ENCODE results near the gene FAM89A.

FAM89A gene

DNA sequence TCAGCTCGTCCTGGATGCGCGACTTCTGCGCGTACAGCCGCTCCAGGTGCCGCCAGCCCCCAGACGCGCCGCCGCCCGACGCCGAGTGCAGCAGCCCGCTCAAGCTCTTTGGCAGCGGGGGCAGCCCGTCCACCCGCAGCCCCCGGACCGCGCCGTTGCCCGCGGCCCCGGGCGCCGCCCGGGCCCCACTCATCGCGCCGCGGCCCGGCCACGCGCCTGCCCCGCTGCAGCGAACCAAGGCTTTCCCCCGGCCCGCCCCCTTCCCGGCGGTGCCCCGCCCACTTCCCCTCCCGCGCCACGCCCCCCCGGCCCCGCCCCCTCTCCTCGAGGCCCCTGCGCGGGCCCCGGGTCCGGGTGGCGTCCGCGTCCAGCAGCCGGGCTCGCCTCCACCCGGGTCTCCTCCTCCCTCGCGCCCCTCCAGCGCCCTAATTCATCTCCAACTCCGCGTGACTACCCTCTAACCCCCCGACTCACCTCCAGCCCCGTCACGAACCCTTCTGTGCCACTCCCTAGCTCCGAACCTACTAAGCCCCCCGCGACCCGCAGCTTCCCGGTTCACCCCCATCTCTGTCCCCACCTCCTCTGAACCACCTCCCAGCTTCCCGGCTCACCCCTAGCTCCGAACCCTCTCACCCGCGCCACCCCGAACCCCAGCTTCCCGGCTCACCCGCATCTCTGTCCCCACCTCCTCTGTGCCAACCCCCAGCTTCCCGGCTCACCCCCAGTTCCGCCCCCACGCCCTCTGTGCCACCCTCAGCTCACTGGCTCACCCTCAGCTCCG is at the start of gene FAM89A:
Gene FAM89A (minus strand): TSS at position 236 of the 781 bp plus-strand sequence. CDS start 43 bp downstream, at position 193.
- peak; percentile 77 for ATAC-seq
- DNase-seq = peak; percentile 82

DNA sequence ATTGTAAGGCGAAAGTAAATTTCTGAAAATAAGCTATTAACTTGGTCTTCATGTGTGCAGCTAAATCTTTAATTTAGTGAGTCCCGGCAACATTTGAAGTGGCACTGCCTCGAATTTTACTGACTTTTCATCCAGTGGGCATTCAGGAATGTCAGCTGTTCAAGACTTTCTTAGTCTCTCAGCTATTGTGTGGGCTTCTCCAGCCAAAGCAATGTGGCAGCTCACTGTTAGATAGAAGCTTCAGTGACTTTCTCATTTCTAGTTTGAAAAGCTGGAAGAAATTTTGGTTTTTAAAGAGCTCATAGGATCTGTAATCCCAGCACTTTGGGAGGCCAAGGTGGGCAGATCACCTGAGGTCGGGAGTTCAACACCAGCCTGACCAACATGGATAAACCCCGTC is 44.3 kb upstream of the FAM89A start:
- ATAC-seq = no peak
- DNase-seq = no peak

DNA sequence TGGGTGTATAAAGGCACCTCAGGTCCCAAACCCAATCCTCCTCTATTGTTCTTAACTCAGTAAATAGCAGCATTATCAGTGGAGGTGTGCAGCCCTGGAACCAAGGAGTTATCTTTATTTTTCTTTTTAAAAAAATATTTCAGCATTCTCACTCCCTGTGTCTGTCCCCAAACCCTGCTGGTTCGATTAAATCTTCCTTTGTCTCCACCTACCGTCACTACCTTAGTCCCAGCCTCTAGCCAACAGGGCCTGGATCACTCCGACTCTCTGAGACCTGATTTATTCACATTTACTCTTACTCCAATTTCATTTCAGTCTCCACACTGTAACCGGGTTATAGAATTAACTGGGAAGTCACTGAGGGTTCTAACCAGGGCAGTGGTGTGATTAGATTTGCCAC is 39.1 kb upstream of the FAM89A start:
- no peak for ATAC-seq
- DNase-seq = no peak

DNA sequence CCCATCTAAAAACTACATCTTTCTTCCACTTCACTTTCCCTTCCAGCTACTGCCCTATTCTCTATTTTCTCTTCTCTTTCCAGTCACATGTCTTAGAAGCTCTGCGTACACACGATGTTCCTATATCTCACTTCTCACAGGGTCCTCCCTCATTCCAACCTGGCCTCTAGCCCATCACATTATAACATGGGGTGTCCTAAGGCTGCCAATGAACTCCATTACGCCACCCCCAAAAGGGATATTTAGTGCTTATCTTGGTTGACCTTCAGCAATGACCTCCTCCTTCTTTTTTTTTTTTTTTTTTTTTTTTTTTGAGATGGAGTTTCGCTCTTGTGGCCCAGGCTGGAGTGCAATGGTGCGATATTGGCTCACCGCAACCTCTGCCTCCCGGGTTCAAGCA is 38.2 kb upstream of the FAM89A start:
- DNase-seq = no peak
- no peak for ATAC-seq

DNA sequence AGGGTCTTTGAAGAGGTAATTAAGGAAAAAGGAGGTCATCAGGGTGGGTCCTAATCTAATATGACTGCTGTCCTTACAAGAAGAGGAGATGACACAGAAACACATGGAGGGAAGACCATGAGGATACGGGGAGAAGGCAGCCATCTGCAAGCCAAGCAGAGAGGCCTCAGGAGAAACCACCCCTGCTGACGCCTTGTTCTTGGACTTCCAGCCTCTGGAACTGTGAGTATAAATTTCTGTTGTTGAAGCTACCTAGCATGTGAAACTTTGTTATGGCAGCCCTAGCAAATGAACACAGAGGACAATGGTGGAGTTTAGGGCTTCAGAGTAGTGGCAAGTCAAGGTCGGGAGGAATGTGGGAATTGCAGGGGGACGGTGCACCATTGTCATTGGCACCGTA is 36.7 kb upstream of the FAM89A start:
- no peak for ATAC-seq
- no peak for DNase-seq

DNA sequence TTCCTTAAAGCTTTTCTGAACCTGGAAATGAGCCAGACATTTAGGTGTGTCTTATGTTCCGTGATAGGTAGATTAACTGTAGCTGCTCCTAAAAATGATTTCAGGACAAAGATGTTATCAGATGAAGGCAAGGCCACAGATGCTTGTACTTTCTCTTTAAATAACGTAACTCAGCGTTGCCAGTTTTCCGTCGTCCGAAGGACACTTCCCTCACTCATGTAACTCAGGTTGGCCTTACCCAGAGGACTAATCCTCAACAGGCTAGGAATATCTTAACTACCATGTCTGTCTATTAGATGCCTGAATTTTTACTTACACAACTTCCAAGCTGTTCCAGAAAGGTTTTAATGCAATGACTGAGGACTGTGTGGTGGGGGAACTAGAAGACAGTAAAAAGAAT is 35.4 kb upstream of the FAM89A start:
- no peak for ATAC-seq
- DNase-seq = no peak

DNA sequence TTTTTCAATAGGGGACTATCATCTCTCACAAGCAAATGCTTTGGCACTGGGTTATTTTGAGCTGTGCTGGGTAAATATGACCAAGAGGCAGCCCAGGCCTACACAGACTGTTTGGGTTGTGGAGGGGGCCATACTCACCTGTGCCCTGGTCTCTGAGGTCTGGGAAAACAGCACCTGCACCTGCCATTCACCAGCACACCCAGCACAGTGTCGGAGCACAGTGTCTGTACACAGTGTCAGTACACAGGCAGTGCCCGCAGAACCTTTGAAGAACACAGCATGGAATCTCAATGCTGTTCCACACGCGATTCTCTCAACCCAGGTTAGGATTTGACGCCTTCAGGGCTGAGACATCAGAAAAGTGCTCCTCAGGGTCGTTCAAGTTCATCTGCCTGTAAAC is 35.0 kb upstream of the FAM89A start:
- no peak for ATAC-seq
- no peak for DNase-seq

DNA sequence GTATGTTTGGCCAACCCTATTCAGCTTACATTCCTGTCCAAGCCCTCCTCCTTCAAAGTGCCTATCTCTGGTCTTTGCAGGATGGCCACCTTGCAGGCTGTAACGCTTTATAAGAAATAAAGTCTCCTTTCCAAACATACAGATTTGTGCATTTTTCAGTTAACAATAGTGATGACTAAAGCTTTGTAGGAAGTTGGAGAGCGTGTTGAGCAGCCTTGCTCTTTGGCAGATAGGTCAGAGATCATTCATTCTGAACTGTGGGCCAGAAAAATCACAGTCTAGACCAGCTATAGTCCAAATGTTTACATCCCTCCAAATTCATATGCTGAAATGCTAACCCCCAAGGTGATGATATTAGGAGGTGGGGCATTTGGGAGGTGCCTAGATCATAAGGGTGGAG is 34.0 kb upstream of the FAM89A start:
- DNase-seq = no peak
- no peak for ATAC-seq

DNA sequence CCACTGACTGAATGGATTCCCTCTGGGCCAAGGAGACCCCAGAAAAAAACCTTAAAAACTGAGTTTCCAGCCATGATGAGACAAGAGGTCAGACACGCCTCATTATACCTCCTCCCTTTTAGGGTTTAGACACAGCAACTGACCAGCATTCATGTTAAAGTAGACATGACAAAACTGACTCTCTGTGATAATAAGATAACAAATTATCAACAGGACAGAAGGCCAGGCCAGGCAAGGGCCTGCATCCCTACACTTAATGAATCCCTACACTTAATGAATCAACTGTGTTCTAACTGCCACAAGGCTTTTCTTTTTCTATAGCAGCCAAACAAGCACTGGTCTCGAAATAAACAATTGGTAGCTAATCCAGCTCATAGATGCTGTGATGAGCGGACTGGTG is 33.3 kb upstream of the FAM89A start:
- no peak for DNase-seq
- no peak for ATAC-seq

DNA sequence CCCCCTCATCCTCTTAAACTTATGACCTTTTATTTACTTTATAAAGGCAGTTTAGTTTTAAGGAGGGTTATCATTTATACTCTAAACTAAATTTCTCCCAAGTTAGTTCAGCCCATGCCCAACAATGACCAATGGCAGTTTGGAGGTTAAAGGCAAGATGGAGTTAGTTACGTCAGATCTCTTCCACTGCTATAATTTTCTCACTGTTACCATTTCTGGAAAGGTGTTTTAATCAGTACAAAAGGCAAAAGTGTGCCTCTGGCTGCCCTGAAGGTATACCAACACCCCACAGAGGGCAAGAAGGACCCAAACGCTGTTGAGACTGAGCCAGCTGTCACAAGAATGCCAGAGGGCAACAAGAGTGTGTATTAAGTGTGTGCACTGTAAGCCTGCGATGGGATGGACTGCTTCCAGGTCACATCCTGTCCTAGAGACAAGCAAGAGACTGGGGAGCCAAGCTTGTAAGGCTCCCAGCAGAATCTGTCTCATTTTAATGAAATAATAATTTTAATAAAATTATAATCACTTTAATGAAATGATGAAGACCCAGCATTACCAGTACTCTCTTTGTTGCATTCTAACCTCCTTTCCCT is 32.5 kb upstream of the FAM89A start:
- no peak for DNase-seq
- ATAC-seq = no peak

DNA sequence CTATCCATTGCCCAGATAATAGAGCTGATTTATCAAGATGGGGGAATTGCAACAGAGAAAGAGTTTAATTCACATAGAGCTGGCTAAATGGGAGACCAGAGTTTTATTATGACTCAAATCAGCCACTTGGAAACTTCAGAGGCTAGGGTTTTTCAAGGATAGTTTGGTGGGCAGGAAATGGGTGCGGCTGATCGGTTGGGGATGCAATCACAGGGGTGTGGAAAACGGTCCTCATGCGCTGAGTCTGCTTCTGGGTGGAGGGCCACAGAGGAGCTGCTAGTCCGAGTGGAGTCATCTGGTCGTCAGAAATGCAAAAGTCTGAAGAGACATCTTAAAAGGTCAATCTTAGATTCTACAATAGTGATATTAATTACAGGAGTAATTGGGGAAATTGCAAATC is 32.0 kb upstream of the FAM89A start:
- DNase-seq (no peak), ATAC-seq (no peak)

DNA sequence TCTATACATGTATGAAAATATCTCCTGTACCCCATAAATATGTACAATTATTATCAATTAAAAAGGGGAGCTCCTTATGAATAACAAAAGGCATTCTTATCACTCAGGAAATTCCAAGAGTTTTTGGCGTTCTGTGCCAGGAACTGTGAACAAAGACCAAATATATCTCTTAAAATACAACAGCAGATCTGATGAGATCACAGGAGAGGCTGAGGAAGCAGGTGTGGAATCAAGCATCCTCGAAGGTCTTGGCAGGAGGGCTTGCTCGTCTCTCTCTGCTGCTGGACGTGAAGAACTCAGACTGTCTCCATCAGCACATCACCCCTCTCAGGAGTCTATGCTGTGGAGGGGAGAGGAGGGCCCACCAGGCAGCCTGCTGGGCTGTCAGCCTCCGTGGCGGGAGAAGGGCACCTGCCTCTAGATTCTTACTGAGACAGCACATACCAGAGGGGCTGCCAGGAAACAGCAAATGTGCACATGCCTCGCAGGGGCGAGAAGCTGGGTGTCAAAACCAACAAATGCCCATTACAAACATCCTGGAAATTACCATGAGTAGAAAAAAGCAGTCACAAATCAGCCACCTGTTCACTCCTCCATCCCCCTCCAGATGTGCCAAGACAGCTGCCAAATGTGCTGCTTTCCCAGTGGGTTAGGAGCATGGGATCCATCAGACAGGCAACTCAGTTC is 30.8 kb upstream of the FAM89A start:
- DNase-seq = no peak
- no peak for ATAC-seq

DNA sequence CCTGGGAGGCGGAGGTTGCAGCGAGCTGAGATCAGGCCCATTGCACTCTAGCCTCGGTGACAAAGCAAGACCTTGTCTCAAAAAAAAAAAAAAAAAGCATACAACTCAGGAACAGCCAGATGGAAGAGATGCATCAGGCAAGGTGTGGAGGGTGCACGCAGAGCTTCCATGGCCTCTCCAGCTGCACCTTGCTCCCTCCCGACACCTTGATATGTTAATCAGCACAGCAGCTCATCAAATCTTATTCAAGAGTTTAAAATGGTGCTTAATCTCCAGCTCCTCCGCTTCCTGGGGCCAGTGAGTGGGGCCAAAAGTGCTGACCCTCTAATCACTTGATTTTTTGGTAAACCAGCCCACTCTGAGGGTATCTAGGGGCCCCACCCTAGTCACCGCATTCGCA is 29.3 kb upstream of the FAM89A start:
- DNase-seq (no peak), ATAC-seq (no peak)

DNA sequence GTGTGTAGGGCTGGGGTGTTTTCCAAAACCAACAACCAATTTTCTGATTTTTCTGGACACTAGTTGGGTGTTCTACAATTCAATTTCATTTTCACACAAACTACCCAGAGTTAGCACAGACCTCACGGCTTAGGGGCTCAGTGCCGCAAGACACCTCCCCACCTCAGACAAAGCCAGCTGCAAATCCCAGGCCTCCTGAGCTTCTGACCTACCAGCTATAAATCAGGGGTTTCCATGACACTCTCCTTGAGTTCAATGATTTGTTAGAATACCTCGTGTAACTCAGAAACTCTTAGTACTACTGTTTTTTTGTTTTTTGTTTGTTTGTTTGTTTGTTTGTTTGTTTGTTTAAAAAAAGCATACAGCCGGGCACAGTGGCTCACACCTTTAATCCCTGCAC is 28.7 kb upstream of the FAM89A start:
- ATAC-seq (no peak), DNase-seq (no peak)

DNA sequence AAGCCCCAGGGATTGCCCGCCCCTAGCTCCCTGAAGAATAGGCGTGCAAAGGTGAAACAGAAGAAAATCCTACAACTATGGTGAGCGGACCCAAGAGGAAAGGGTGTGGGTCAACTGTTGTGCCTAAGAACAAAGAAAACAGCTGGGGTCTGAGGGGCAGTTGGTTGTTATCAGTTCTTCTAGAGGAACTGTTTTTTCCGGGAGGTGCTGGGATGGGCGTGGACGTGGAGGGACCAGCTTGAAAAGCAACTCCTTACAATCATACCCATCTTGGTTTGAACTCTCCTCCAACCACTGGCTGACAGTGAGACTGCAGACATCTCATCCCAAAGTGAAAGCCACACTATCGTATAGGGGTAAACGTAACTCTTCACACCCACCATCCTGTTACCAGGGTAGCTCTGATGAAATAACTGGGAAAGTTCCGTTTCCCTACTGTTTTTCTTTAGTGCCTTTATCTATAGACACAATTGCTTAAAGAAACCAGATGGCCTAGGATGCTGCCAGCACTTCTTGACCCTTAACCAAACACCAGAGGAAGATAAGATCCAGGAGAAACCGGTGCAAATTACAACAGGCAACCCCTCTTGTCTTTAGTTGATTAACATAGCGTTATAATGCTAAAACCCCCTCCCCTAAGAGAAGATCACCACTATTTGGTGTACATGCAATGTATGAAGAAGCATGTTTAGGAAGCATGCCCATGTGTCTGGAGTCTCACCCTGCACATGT is 25.6 kb upstream of the FAM89A start:
- ATAC-seq = no peak
- DNase-seq = no peak

DNA sequence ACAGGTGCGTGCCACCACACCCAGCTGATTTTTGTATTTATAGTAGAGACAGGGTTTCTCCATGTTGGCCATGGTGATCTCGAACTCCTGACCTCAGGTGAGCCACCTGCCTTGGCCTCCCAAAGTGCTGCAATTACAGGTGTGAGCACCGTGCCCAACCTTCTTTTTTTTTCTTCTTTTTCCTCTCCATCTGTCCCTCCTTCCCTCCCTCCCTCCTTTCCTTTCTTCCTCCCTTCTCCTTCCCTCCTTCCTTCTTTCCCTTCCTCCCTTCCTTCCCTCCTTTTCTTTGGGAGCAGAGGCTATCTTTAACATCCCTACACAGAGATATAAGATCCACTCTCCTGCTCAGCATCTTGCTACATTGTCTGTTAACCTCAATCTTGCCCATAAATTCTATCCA is 24.4 kb upstream of the FAM89A start:
- ATAC-seq (no peak), DNase-seq (no peak)

DNA sequence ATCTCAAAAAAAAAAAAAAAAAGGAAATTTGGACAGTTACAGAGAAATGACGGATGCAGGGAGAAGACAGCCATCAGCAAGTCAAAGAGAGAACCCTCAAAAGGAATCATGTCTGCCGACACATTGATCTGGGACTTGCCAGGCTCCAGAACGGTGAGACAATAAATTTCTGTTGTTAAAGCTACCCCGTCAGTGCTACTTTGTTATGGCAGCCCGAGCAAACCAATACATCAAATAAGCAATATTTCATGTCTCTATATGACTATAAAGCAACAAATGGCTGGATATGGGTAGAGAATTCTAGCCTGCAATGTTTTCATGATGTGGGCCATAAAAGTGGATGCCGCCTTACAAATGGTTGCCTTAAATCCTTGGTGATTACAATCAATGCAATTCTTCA is 23.3 kb upstream of the FAM89A start:
- DNase-seq = no peak

DNA sequence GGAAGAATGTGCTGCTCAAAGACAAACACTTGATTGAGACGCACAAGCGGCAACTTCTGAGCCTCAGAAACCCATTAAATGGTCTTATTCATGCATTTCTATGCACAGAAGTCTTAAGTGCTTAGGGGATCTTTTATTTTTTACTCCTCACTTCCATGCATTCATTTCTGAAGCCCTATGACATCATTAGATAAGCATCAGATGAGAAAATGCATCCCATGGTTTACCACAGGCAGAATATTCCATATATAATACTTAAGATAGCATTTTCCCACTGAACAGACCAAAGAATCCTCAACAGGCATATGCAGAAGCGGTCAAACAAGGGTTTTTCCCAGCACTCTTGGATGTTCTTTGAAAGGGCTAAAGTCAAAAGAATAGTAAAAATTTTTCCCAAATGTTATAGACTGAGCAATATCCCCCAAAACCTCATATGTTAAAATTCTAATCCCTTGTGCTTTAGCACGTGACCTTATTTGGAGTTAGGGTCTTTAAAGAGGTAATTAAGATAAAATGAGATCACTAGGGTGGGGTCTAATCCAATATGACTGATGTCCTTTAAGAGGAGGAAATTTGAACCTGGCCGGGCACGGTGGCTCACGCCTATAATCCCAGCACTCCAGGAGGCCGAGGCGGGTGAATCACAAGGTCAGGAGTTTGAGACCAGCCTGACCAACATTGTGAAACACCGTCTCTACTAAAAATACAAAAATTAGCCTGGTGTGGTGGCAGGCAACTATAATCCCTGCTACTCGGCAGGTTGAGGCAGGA is 22.6 kb upstream of the FAM89A start:
- ATAC-seq (no peak), DNase-seq (no peak)

More for the DNA sequence above, 23.3 kb upstream of the FAM89A start:
- no peak for ATAC-seq

DNA sequence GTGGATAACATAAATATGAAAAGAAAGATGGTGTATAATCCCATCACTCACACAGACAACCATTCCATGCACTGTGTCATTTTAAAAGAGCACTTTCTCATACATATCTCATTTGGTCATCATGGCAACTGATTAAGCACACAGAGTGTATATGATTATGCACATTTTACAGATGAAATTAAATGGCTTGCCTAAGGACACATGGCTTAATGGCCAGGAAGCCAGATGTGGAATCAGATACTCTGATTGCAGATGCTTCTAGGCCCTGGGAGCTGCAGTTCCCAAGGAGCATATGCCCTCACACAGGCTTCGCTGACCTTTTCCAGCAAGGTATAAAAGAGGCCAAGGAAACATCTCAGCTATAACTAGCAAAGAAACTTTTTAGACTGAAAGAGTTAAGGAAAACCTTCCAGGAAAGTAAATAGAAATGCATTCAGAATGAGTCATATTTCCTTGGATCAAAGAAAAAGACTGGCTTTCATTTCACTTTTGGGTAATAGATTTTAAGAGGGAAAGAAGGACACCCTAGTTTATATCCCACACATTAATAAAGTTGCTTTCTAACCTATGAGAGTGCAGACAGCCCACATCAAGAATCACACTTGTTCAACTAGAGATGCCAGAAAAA is 19.6 kb upstream of the FAM89A start:
- ATAC-seq (no peak), DNase-seq (no peak)

DNA sequence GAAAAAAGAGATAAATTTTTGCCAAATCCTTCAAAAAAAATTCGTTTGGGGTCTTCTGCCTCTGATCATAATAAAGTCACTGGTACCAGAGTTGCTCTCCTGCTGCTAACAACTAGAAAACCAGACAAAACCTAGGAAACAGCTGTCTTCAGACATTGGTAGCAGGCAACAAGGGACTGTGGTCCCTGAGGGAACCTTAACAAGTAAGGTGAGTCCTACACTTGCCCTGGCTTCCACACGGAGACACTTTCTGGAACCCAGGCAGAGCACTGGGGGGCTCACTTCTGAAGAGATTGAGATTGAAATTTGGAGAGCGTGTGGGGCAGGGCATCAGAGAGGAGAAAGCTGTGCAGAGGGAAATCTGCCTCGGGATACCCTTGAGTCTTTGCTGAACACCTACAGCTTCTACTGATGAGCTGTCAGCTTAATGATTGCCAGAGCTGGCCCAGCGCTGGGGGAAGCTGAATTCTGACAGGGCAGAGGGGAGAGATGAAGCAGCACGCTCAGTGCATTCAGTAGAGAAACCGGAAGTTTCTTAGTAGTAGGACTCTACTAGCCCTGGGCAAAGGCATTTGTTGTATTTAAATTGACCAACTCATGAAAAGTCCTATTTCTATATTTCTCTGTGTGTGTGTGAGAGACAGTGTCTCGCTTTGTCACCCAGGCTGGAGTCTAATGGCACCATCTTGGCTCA is 18.5 kb upstream of the FAM89A start:
- ATAC-seq = no peak

DNA sequence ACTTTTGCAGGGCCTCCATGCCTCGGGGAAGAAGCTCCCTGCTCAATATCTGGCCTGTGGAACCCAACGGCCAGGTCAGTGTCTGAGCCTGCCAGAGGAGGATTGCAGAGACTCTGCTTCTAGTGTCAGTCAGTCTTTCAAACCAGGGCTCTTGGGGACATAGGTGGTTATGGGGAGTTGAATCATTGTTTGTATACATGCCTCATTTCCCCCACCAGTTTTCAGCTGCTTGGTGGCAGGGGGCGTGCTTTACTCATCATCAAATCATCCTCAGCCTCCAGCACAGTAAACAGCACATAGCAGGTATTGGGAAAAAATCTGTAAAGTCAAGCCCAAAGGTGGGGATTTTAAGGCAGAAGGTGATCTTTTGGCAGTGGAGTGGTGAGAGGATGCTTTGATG is 17.4 kb upstream of the FAM89A start:
- ATAC-seq = no peak
- no peak for DNase-seq

More for the DNA sequence above, 18.5 kb upstream of the FAM89A start:
- no peak for DNase-seq
